22Rv1 (cell line): ENCODE results near the gene EIF6.

Experiments
- H3K27ac ChIP-seq: fragments of 450-650 bp; 2 replicates; pipeline ENCODE4 v1.5.1; 2017
- CTCF ChIP-seq: fragments of 450-650 bp; IDR thresholded peaks from 2 replicates; pipeline ENCODE4 v1.5.1; 2017; ENCODE audit warnings: mild to moderate bottlenecking
- ZFX ChIP-seq: fragments of 450-650 bp; IDR thresholded peaks from 2 replicates; pipeline ENCODE4 v1.6.1; 2017; ENCODE audit warnings: antibody characterized with exemption, borderline replicate concordance

EIF6 gene

GRCh38 chr20:35280523-35280922 lies 4.0 kb downstream of the EIF6 start:
- peak overlapping the region; percentile 8; the same call in 1 of the 2 replicates for H3K27ac ChIP-seq
- TF ChIP-seq ZFX (no peak), CTCF (no peak)

- TF ChIP-seq CTCF: no peak
- no peak for TF ChIP-seq ZFX
- H3K27ac ChIP-seq: peak overlapping the region; percentile 87
Measured at GRCh38 chr20:35279533-35280174, 4.9 kb downstream of the EIF6 start.

- TF ChIP-seq ZFX: no peak
- no peak for TF ChIP-seq CTCF
- H3K27ac ChIP-seq: peak overlapping the region; percentile 87
Measured at GRCh38 chr20:35279040-35279439, 5.5 kb downstream of the EIF6 start.

- peak within 1 kb of the TSS; percentile 87 for H3K27ac ChIP-seq
- TF ChIP-seq ZFX: no peak
- TF ChIP-seq CTCF: peak; percentile 57
Measured at GRCh38 chr20:35277531-35278395, 6.8 kb downstream of the EIF6 start, which contains the start of gene MMP24OS. MMP24OS (minus strand) TSS chr20:35278122; CDS start chr20:35277929, 193 bp downstream.

- TF ChIP-seq ZFX (no peak), CTCF (no peak)
- H3K27ac ChIP-seq: peak overlapping the region; percentile 87
Measured at GRCh38 chr20:35277127-35277526, 7.4 kb downstream of the EIF6 start.

- H3K27ac ChIP-seq: peak overlapping the region; percentile 87
- TF ChIP-seq ZFX (no peak), CTCF (no peak)
Measured at GRCh38 chr20:35276408-35276807, 8.2 kb downstream of the EIF6 start.

- peak overlapping the region; percentile 87 for H3K27ac ChIP-seq
- TF ChIP-seq ZFX (no peak), CTCF (no peak)
Measured at GRCh38 chr20:35275741-35276251, 8.8 kb downstream of the EIF6 start.
